SK-N-MC (cell line): ENCODE measurements around the gene SLC23A3.

Experiments used
- EZH2 ChIP-seq: fragments of 200-600 bp; sonication (generic); IDR thresholded peaks from one replicate; pipeline ENCODE4 v1.6.1; 2017; ENCODE audit warnings: antibody characterized with exemption
- POLR2AphosphoS5 ChIP-seq: IDR thresholded peaks from 2 replicates; pipeline ENCODE4 v1.6.1; 2012; ENCODE audit warnings: mild to moderate bottlenecking, low read depth, low read length, borderline replicate concordance

- no peak for TF ChIP-seq EZH2
- TF ChIP-seq POLR2AphosphoS5 = no peak
Observed at GRCh38 chr2:219112062-219112406, 57.8 kb downstream of the SLC23A3 start.
